Activated CD8-positive, alpha-beta T cell treated with anti-CD3 and anti-CD28 coated beads, Interleukin-2, amount 10 ng/mL, durations not matched to agents 7 days and 5 days (primary cell): ENCODE measurements around the gene FGFR1OP2. TPM values are rescaled to one million over a fixed set of nuclear protein-coding genes. Genes with fewer than 3 reads are reported as not detected.
A peak's percentile ranks its signal among the peaks of the same experiment; 100 is the strongest.
"Not testable (repeated sequence)": the region's sequence is repeated elsewhere in the genome, so short reads cannot be mapped to it uniquely, and the experiment has no call there.

ENCODE experiments used
- ATAC-seq: fragments of 150-1000 bp; cut with Tn5 transposase; one replicate; pipeline ENCODE4 v1.10.0; 2021; ENCODE audit warnings: moderate library complexity
- CTCF ChIA-PET: fragments of 350-600 bp; sonication (Branson Sonifier 250); formaldehyde crosslinking; loops from one replicate; lab custom pipeline; 2021; ENCODE audit warnings: antibody characterized with exemption; lab: Charles Lee
- POLR2A ChIA-PET: fragments of 350-600 bp; sonication (Branson Sonifier 250); formaldehyde crosslinking; loops from one replicate; lab custom pipeline; 2021; ENCODE audit warnings: antibody characterized with exemption; lab: Charles Lee
- DNase-seq: peaks from one replicate; pipeline ENCODE4 v3.0.0-alpha.2; 2020
- H3K27ac Mint-ChIP-seq: one replicate; pipeline ENCODE4 v1.8.0; 2021; ENCODE audit warnings: mild to moderate bottlenecking, mixed read lengths
- H3K27me3 Mint-ChIP-seq: one replicate; pipeline ENCODE4 v1.8.0; 2021; ENCODE audit warnings: low read depth, mixed read lengths
- H3K36me3 Mint-ChIP-seq: one replicate; pipeline ENCODE4 v1.8.0; 2021; ENCODE audit warnings: low read depth, mixed read lengths
- H3K4me1 Mint-ChIP-seq: one replicate; pipeline ENCODE4 v1.8.0; 2021; ENCODE audit warnings: low read depth, mixed read lengths
- H3K4me3 Mint-ChIP-seq: one replicate; pipeline ENCODE4 v1.8.0; 2021; ENCODE audit warnings: mild to moderate bottlenecking, mixed read lengths
- H3K9me3 Mint-ChIP-seq: one replicate; pipeline ENCODE4 v1.8.0; 2022; ENCODE audit warnings: mixed read lengths; ENCODE audit not compliant: insufficient read depth
- total RNA-seq, 2 experiments: library from RNA; stranded (reverse); gene quantifications; one replicate each; pipeline ENCODE4 v1.2.3, GENCODE V29; 2021

FGFR1OP2 gene
- total RNA-seq = 10 to 100 TPM; 87.4 to 96.6 TPM

DNA sequence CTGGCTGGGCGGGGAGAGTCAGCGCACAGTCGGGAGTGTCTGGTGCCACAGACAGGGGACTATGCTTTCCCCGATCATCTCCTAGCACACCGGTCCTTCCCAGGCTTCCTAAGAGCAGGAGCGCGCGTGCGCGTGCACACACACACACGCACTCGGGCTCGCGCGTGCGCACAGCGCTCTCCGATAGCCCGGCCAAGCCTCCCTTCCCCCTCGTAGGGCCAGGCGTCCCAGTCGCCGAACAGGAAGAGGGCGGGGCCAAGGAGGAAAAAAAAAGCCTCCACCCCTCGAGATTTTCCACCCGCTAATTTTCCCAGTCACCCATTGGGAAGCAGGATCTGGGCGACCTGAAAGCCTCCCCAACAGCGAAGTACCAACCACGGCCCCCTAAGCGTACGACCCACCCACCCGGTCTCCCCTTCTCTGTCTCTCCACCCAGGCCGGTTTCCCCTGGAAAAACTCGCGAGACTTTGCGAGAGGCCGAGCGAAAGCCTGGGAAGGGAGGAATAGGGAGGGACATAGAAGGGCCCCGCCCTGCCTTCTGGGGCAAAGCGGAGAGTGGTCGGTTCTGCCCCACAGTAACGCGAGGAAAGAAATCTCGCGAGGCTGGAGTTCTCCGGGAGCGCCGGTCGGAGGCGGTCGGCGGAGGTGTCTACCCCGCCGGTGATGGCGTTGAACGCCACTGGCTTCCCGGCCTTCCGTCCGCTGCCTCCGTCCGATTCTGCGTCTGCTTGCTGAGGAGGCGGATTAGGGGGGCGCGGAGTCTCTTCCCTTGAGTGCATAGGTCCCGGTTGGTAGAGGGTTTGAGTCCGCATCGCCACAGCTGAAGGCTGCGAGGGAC is at the start of gene FGFR1OP2, which contains the start of gene INTS13:
Gene FGFR1OP2 (plus strand): TSS at position 608 of the 838 bp plus-strand sequence. CDS start 15,689 bp downstream, outside the sequence.
Gene INTS13 (minus strand): TSS at position 119 of the 838 bp plus-strand sequence. CDS start 1,178 bp downstream, outside the sequence.
- CTCF ChIA-PET = interaction anchor here (1.0 to 1.4 kb wide), 2 partner anchors 76 to 77 kb away, joined by 4 to 5 read pairs; partner anchors contain the start of gene TM7SF3
- POLR2A ChIA-PET = interaction anchor here (1.0 to 1.7 kb wide), 3 partner anchors 16 to 106 kb away, joined by 3 to 4 read pairs (median 4); no protein-coding TSS in a partner anchor

GRCh38 chr12:26890784-26891183 is 47.5 kb upstream of the FGFR1OP2 start:
- CTCF ChIA-PET = interaction anchor here (1.1 to 1.8 kb wide), 2 partner anchors 20 to 58 kb away, joined by 4 read pairs; partner anchors contain the start of gene ITPR2
- Mint-ChIP-seq H3K27me3 (no peaks in the 10 kb centered on the region), H3K36me3 (peaks cover 3% of the 10 kb centered on the region), H3K27ac (no peak overlapping the region), H3K4me3 (no peak overlapping the region), H3K9me3 (no peaks in the 10 kb centered on the region), H3K4me1 (no peaks in the 10 kb centered on the region)
- POLR2A ChIA-PET = no interaction called here
- DNase-seq (no peak), ATAC-seq (no peak)

More for the DNA sequence above, at the start of gene FGFR1OP2, which contains the start of gene INTS13:
- H3K27ac Mint-ChIP-seq = peak within 1 kb of the TSS; percentile 98
- H3K4me1 Mint-ChIP-seq = peaks cover 54% of the 10 kb centered on the region
- ATAC-seq (peak; percentile 92), DNase-seq (peak; percentile 99)
- no peaks in the 10 kb centered on the region for H3K27me3 Mint-ChIP-seq
- peak within 1 kb of the TSS; percentile 95 for H3K4me3 Mint-ChIP-seq
- peaks cover 53% of the 10 kb centered on the region for H3K36me3 Mint-ChIP-seq
- H3K9me3 Mint-ChIP-seq = no peaks in the 10 kb centered on the region

GRCh38 chr12:26891704-26892103 is 46.6 kb upstream of the FGFR1OP2 start:
- DNase-seq (no peak), ATAC-seq (no peak)
- H3K27ac Mint-ChIP-seq = no peak overlapping the region
- ChIA-PET CTCF (interaction anchor here (1.1 to 2.8 kb wide), 4 partner anchors 15 to 59 kb away, joined by 4 to 6 read pairs (median 4); partner anchors contain the start of gene ITPR2), POLR2A (interaction anchor here (0.7 kb wide), 1 partner anchor 59 kb away, joined by 3 read pairs; the partner anchor contains the start of gene ITPR2)
- no peak overlapping the region for H3K4me3 Mint-ChIP-seq
- no peaks in the 10 kb centered on the region for H3K9me3 Mint-ChIP-seq
- no peaks in the 10 kb centered on the region for H3K27me3 Mint-ChIP-seq
- peaks cover 6% of the 10 kb centered on the region for H3K36me3 Mint-ChIP-seq
- H3K4me1 Mint-ChIP-seq = no peaks in the 10 kb centered on the region

DNA sequence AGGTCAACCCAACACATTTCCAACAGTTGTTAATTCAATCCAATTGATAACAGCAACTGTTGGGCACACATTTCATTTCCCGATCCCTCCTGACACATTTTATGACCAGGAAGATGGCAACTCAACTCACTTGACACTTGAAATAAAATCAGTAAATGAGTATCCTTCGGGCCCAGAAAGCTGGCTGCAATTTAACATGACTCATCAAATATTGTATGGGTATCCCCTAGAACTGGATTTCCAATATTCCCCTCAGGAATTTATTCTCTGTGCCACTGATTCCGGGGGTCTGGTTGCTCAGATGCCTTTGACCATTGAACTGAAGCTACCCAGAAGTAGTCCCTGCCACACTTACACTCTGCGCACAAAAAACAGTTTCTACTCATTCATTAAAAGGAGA is 42.6 kb upstream of the FGFR1OP2 start:
- ChIA-PET CTCF (interaction anchor here (3.8 kb wide), 1 partner anchor 10 kb away, joined by 23 read pairs; no protein-coding TSS in a partner anchor), POLR2A (no interaction called here)
- Mint-ChIP-seq H3K27ac (no peak overlapping the region), H3K4me3 (no peak overlapping the region), H3K27me3 (no peaks in the 10 kb centered on the region), H3K36me3 (peaks cover 25% of the 10 kb centered on the region), H3K4me1 (peaks cover 2% of the 10 kb centered on the region), H3K9me3 (no peaks in the 10 kb centered on the region)
- DNase-seq = no peak
- ATAC-seq = no peak

DNA sequence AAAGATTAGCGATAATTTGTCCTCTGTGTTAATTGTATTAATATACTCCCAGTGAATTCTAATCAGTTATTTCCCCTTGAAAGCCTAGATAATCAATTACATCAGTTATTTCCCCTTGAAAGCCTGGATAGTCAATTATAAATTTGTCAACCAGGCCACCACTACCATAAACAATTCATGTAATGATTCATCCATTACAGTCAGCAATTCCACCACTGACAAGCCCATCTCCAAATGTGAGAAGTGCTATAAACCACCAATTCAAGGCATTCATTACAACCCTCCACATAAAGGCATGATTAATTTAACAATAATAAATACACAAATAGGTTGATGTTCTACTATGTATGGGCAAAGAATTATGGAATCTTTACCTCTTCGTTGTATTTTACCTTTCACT is 41.4 kb upstream of the FGFR1OP2 start:
- ChIA-PET POLR2A (interaction anchor here (0.7 kb wide), 1 partner anchor 519 kb away, joined by 3 read pairs; no protein-coding TSS in a partner anchor), CTCF (interaction anchor here (3.8 kb wide), 1 partner anchor 11 kb away, joined by 23 read pairs; no protein-coding TSS in a partner anchor)
- Mint-ChIP-seq H3K36me3 (peaks cover 37% of the 10 kb centered on the region), H3K4me3 (no peak overlapping the region), H3K9me3 (no peaks in the 10 kb centered on the region), H3K4me1 (peaks cover 2% of the 10 kb centered on the region), H3K27me3 (no peaks in the 10 kb centered on the region), H3K27ac (no peak overlapping the region)
- no peak for DNase-seq
- no peak for ATAC-seq

GRCh38 chr12:26903396-26903795 is 34.9 kb upstream of the FGFR1OP2 start:
- POLR2A ChIA-PET, H3K4me1 Mint-ChIP-seq, H3K4me3 Mint-ChIP-seq, H3K27ac Mint-ChIP-seq, H3K9me3 Mint-ChIP-seq, DNase-seq, ATAC-seq, H3K27me3 Mint-ChIP-seq: not testable (repeated sequence)
- CTCF ChIA-PET = interaction anchor here (2.1 kb wide), 1 partner anchor 18 kb away, joined by 15 read pairs; no protein-coding TSS in a partner anchor
- peaks cover 76% of the 10 kb centered on the region for H3K36me3 Mint-ChIP-seq

- Mint-ChIP-seq H3K27ac (no peak overlapping the region), H3K27me3 (no peaks in the 10 kb centered on the region), H3K9me3 (no peaks in the 10 kb centered on the region), H3K4me1 (peaks cover 5% of the 10 kb centered on the region), H3K4me3 (no peak overlapping the region), H3K36me3 (peaks cover 75% of the 10 kb centered on the region)
- ATAC-seq = no peak
- no peak for DNase-seq
- POLR2A ChIA-PET = no interaction called here
- CTCF ChIA-PET = no interaction called here
Observed at GRCh38 chr12:26906024-26906423, 32.2 kb upstream of the FGFR1OP2 start.

DNA sequence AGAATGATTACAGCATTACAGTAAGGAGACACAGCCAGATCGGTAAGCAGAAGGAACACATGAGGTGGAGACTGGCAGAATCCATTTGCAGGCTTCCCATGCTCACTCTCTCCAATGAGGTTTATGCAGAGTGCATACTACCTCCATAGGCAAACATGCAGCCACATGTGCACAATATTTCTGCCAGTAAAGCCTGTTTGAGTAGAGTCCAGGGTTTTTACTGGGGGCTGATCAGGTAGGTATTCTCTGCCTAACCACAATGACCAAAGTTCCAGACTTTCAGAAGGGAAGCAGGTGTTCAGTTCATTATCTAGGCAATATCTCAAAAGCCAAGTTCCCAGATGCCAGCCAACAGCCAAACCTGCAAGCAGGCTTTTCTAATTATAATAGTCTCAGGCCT is 31.6 kb upstream of the FGFR1OP2 start:
- H3K9me3 Mint-ChIP-seq = no peaks in the 10 kb centered on the region
- no peak for DNase-seq
- H3K4me1 Mint-ChIP-seq = peaks cover 5% of the 10 kb centered on the region
- H3K27me3 Mint-ChIP-seq = no peaks in the 10 kb centered on the region
- CTCF ChIA-PET = no interaction called here
- POLR2A ChIA-PET = no interaction called here
- H3K36me3 Mint-ChIP-seq = peaks cover 74% of the 10 kb centered on the region
- H3K4me3 Mint-ChIP-seq = no peak overlapping the region
- H3K27ac Mint-ChIP-seq = no peak overlapping the region
- no peak for ATAC-seq

GRCh38 chr12:26918321-26919215 is 19.7 kb upstream of the FGFR1OP2 start:
- H3K27ac Mint-ChIP-seq = no peak overlapping the region
- no peaks in the 10 kb centered on the region for H3K4me1 Mint-ChIP-seq
- ChIA-PET POLR2A (no interaction called here), CTCF (interaction anchor here (0.7 to 2.5 kb wide), 3 partner anchors 10 to 33 kb away, joined by 3 to 12 read pairs (median 5); no protein-coding TSS in a partner anchor)
- H3K36me3 Mint-ChIP-seq = peaks cover 44% of the 10 kb centered on the region
- no peaks in the 10 kb centered on the region for H3K9me3 Mint-ChIP-seq
- no peak overlapping the region for H3K4me3 Mint-ChIP-seq
- DNase-seq = no peak
- ATAC-seq = no peak
- H3K27me3 Mint-ChIP-seq = no peaks in the 10 kb centered on the region

DNA sequence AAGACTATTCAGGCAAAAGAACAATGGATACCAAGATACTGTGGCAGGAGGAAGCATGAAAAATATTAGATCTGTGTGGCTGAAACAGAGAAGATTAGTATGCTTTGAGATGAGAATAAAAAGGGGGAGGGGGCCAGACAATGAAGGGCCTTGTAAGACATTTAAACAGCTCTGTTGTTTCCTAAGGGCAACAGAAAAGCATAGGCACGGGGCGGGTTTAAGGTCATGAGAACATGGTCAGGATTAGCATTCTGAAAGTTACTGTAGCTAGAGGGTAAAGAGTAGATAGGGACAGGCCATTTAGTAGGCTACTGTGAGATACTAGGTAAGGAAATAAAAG is 19.1 kb upstream of the FGFR1OP2 start:
- ATAC-seq (no peak), DNase-seq (no peak)
- POLR2A ChIA-PET = no interaction called here
- Mint-ChIP-seq H3K4me3 (no peak overlapping the region), H3K27me3 (no peaks in the 10 kb centered on the region), H3K9me3 (no peaks in the 10 kb centered on the region), H3K27ac (no peak overlapping the region), H3K4me1 (no peaks in the 10 kb centered on the region), H3K36me3 (peaks cover 44% of the 10 kb centered on the region)
- CTCF ChIA-PET = interaction anchor here (0.7 to 0.8 kb wide), 2 partner anchors 9 to 34 kb away, joined by 3 to 5 read pairs; no protein-coding TSS in a partner anchor

GRCh38 chr12:26921886-26922285 is 16.4 kb upstream of the FGFR1OP2 start:
- ChIA-PET POLR2A (no interaction called here), CTCF (no interaction called here)
- H3K9me3 Mint-ChIP-seq = no peaks in the 10 kb centered on the region
- H3K4me3 Mint-ChIP-seq = no peak overlapping the region
- H3K36me3 Mint-ChIP-seq = peaks cover 39% of the 10 kb centered on the region
- no peaks in the 10 kb centered on the region for H3K27me3 Mint-ChIP-seq
- H3K4me1 Mint-ChIP-seq = no peaks in the 10 kb centered on the region
- no peak overlapping the region for H3K27ac Mint-ChIP-seq
- ATAC-seq = no peak
- DNase-seq = no peak
